Measurements from ENCODE around the gene UST.
"Not testable (repeated sequence)": the region's sequence is repeated elsewhere in the genome, so short reads cannot be mapped to it uniquely, and the experiment has no call there.

The UST gene

DNA sequence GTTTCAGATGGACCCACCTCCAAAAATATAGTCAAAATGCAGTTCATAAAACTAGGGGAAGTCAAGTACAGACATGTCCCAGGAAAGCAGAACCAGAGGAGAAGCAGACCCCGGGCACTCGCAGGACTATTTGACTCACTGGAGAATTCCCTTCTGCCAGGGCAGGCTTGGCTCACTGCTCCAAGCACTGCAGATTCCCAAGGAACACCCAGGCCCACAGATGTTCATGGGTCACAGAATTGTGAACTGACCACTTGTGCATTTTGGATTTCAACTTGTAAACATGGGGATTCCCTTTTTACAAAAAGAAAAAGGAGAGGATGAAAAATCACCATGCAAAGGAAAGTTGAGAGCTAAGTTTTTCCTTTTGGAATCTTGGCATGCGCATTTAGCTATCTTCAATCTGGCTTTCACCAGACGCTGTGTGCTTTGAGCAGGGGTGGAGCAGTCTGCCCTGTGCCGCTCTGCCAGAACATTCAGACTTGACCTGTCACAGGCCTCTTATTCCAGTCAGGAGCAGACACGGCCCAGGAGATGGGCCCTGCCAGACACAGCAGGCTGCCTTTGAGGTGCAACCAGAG is 333.2 kb downstream of the UST start:
- no peak for DNase-seq (ENCODE audit: low read depth in 2 of 2, low spot score in 1 of 2)

DNA sequence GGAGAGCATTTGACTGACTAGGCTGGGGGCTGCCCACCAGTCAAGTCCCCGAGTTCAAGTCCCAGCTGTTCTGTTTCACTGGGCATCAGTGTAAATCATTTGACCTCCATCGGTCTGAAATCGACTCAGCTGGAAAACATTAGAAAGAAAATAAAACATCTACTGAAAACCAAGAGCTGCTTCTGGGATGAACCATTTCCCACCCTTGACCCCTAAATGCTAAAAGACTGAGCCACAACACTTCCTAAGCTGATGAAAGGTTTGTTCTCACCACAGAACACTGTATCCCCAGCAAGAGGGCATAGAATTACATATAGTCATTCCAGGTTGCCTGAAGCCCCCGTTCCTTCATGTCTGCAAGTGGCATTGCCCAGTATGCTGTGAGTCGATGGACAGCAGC is 333.7 kb downstream of the UST start:
- DNase-seq (ENCODE audit: low read depth in 2 of 2, low spot score in 1 of 2) = no peak

DNA sequence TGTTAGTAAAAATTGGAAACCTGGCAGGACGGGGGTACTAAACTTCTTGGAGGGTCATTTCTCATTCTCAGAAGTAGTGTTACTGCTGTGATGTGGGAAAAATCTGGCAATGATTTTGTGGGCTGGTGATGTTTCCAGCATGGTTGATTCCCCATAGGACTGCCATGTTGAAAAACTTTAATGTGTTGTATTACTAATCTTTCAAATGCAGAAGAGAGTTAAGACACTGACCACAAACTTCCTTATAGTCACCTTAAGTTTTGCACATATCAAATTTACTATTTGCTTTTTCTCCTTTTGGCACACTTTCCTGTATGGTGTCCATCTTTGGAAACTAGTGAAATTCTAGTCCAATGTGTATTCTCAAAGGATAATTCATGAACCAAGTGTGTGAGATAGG is 334.5 kb downstream of the UST start:
- DNase-seq (ENCODE audit: low read depth in 2 of 2, low spot score in 1 of 2) = no peak

- DNase-seq (ENCODE audit: low read depth in 2 of 2, low spot score in 1 of 2) = peak; percentile 71 to 82
These were observed 335.5 kb downstream of the UST start for GRCh38 chr6:149082320-149082719.

DNA sequence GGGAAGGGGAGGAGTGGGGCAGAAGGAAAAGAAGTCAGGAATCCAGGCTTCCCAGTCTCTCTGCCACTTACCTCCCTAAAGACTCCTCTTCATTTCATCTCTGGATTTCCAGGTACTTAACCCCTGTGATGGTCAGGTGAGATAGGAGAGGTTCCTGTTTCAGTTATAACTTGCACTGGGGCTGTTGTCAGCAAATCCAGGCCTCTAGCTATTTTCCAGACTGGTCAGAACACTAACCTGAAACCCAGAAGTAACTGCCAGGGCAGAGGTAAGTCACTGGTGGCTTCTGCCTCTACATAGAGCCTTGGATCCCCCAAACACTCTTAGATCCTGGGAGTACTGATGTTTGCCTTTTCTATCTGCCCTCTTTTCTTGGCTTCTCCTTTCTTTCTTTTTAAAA is 337.2 kb downstream of the UST start:
- no peak for DNase-seq (ENCODE audit: low read depth in 2 of 2, low spot score in 1 of 2)

GRCh38 chr6:149084808-149085556 is 338.2 kb downstream of the UST start:
- DNase-seq (ENCODE audit: low read depth in 2 of 2, low spot score in 1 of 2) = no peak

DNA sequence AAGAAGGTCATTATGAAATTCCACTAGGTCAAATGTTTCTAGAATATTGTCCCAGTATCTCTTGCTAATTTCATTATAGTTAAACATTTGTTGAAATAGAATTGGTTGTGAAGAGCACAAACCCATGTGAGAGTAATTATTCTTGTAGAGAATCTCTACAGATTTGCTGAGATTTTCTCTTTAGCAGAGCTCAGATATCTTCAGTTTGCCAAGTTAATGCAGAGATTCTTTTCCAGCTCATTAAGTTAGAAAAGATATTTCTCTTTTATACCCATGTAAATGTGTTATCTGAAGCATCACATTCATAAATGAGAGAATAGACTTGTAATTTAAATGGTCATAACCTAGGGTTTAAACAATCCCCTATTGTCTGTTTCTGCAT is 338.7 kb downstream of the UST start:
- DNase-seq (ENCODE audit: low read depth in 2 of 2, low spot score in 1 of 2) = no peak

DNA sequence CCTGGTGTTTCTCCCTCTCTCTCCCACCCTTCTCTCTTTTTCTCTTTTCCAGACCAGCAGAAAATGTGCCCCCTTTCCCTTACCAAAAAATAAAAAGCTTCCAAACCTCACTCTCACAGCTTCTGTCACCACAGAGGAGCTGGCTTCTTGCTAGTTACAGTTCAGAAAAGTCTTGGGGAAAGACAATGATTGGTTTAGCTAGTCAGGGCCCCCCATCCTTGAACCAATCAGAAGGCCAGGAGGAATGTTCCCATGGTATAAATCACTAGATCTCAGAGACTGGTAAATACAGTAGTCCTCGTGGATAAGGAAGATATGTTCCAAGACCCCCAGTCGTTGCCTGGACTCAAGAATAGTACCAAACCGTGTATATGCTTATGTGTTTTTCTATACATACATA is 339.5 kb downstream of the UST start:
- DNase-seq (ENCODE audit: low read depth in 2 of 2, low spot score in 1 of 2) = no peak

- no peak for DNase-seq (ENCODE audit: low read depth in 2 of 2, low spot score in 1 of 2)
These were observed 341.1 kb downstream of the UST start for GRCh38 chr6:149087898-149088297.

- DNase-seq (ENCODE audit: low read depth in 2 of 2, low spot score in 1 of 2) = no peak
These were observed 341.5 kb downstream of the UST start for GRCh38 chr6:149088361-149088760.

DNA sequence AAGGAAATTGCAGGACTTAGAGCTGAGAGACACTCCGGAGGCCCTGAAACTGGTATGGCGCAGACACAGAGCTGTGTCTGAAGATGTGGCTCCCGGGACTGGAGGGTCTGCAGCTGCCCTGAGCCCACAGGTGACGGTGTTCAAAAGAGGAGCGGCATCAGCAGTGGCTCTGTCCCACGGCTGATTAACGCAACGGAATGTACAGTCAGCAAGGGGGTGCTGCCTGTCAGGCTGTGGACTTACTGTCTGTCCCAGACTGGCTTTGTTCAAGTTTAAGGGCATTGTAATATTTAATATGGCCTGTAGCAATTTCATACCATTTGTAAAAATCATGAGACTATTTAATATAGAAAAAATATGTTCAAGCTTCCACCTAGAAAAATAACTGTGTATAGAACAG is 342.7 kb downstream of the UST start:
- DNase-seq (ENCODE audit: low read depth in 2 of 2, low spot score in 1 of 2) = no peak

DNA sequence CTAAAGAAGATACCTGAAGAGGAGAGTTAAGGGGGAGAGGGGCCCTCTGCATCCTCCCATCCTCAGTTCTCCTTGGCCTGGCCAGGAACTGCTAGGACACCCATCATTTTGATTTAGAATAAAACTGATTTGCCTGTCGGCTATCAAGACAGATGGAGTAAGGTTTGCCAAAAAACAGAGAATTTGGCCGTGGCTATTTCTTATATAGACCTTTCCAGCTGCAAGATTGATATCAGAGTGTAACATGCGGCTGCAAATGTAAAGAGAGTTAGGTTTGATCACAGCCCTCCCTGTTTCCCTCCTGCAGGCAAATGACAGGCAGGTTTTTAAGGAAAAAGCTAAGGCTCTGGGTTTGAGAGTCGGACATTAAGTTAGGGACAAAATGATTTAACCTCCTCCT is 344.1 kb downstream of the UST start:
- DNase-seq (ENCODE audit: low read depth in 2 of 2, low spot score in 1 of 2) = no peak

DNA sequence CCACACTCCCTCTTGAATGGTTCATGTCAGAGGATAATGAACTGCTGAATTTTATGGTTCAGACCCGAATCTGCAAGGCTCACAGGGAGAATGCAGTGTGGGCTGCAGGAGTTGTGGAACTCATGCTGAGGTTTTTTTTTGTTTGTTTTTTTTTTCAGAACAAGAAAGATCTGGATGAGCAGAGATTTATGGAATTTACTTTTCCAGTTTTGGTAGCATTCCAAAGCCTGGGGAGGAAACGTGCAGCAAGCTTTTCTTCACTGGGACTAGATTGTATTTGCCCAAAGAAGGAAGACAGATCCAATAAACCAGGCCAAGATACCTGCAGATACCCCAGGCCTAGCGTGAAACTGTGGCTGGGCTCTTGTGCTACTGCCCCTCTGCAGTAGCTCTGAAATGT is 346.8 kb downstream of the UST start:
- no peak for DNase-seq (ENCODE audit: low read depth in 2 of 2, low spot score in 1 of 2)

DNA sequence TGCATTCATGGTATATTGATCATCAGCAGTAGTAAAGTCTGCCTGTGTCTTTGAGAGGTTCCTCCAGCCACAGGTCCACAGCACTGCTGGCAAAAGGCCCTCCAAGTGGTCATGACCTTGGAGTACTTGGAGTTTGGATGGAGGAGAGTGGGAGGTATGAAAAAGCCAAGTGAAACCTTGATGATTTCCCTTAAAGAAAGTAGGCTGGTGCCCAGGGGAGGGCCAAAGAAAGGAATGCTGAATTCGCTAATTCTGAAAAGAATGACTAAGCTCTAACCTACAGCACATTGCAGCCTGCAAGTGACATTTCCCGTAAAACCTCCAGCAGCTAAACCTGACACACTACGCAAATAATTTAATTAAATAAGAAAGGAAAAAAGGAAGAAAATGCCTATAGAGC is 347.3 kb downstream of the UST start:
- no peak for DNase-seq (ENCODE audit: low read depth in 2 of 2, low spot score in 1 of 2)

DNA sequence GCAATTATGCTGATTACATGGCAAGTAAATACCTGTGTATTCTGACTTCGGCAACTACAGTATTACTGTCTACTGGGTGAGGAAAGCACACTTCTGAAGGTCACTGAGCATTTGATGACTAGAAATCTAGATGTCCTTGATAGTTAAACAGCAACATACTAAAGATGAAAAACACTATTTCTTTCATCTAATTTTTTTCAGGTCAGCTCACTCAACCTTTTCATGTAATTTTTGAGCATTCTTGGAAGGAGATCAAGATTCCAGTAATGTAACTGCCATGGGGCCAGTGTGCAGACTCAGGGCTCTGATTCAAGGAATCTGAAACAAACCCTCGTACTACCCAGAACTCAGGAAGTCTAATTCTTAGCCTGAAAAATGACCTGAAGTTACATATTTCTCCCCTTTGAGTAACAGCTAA is 348.1 kb downstream of the UST start:
- no peak for DNase-seq (ENCODE audit: low read depth in 2 of 2, low spot score in 1 of 2)

GRCh38 chr6:149095842-149096241 is 349.0 kb downstream of the UST start:
- no peak for DNase-seq (ENCODE audit: low read depth in 2 of 2, low spot score in 1 of 2)

- DNase-seq (ENCODE audit: low read depth in 2 of 2, low spot score in 1 of 2) = no peak
These were observed 351.0 kb downstream of the UST start for GRCh38 chr6:149097794-149098193.

- no peak for DNase-seq (ENCODE audit: low read depth in 2 of 2, low spot score in 1 of 2)
These were observed 352.0 kb downstream of the UST start for GRCh38 chr6:149098700-149099276.

DNA sequence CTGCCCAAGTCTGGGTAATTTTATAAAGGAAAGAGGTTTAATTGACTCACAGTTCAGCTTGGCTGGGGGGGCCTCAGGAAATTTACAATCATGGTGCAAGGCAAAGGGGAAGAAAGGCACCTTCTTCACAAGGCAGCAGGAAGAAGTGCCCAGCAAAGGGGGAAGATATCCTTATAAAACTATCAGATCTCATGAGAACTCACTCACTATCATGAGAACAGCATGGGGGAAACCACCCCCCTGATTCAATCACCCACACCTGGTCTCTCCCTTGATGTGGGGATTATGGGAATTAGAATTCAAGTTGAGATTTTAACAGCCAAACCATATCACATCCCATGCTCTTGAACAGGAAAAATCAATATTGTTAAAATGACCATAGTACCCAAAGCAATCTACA is 355.5 kb downstream of the UST start:
- DNase-seq (ENCODE audit: low read depth in 2 of 2, low spot score in 1 of 2) = no peak

- DNase-seq (ENCODE audit: low read depth in 2 of 2, low spot score in 1 of 2) = not testable (repeated sequence)
These were observed 357.1 kb downstream of the UST start for GRCh38 chr6:149103950-149104349.

DNA sequence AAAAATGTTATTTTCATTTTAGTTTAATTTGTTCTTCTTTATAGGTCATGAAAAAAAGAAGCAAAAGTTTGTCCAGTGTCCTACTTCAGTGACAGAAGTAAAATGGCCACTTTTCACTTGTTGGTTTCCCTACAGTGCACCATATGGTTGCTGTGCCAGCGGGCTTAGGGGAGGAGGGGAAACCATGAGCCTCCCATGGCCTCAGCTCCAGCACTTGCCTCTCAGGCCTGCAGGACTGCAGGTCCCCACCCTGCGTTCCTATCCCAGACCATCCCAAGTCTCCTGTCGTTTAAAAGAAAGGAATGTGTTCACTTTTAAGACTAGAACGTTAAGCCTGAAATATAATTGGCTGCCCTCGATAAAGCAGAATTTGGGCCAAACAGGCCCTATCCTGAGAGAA is 360.7 kb downstream of the UST start:
- no peak for DNase-seq (ENCODE audit: low read depth in 2 of 2, low spot score in 1 of 2)

GRCh38 chr6:149108038-149108748 is 361.4 kb downstream of the UST start:
- DNase-seq (ENCODE audit: low read depth in 2 of 2, low spot score in 1 of 2) = no peak

Measured in stimulated activated CD8-positive, alpha-beta memory T cell treated with anti-CD3 and anti-CD28 coated beads, Interleukin-4, amount 100 ng/mL, for 4 hours (primary cell).